HG02943 (cell line): ENCODE data around the gene ATP5PD.

Experiments used
- ATAC-seq: cut with Tn5 transposase; IDR thresholded peaks from one replicate; pipeline ENCODE4 v1.9.1; 2021; ENCODE audit warnings: mild to moderate bottlenecking, low read depth, moderate library complexity; ENCODE audit not compliant: unreplicated experiment

Gene ATP5PD

DNA sequence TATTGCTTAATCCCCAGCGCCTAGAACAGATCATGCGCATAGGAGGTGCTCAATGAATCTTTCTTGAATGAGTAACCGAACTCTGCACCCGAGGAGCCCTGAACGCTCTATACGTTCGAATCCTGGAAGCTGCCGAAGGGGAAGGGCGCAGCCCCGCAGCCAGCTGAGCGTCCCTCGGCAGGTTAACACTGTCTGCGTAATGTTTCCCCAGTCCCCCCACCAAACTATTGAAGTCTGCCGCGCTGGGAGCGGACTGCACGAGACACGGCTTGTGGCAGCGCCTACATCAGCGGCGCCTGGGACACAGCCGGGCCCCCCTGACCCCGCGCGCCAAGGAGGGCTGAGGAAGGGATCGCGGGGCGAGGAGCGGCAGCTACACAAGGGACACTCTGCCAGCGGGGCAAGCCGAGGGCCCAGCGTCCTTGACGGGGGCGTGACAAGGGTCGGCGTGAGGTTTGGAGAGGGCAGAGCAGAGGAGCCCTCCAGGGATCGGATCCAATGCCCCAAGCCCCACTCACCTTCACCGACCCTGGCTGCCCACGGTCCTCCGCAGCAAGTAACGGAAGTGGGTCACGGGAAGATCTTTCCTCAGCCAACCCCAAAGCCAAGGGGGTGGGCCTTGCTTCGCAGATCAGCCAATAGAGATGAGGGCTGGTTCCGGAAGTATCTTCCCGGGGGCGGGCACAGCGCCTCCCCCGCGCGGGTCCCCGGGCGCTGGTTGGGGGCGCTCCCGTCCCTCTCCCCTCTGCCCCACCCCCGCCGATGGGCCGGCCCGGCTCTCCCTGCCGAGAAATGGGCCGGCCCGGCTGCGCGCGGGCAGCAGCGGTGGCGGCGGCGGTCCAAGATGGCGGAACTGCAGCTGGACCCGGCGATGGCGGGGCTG lies at the start of gene ATP5PD, which contains the start of gene KCTD2:
TSS of gene ATP5PD (minus strand) at position 563 of the 883 bp plus-strand sequence. CDS start 4,319 bp downstream, outside the sequence.
TSS of gene KCTD2 (plus strand) at position 819 of the 883 bp plus-strand sequence. CDS start at position 845, 26 bp downstream.
- peak; percentile 93 for ATAC-seq

- no peak for ATAC-seq
Observed at GRCh38 chr17:75096082-75096625, 49.4 kb upstream of the ATP5PD start.

- no peak for ATAC-seq
Observed at GRCh38 chr17:75094871-75095399, 48.2 kb upstream of the ATP5PD start.

GRCh38 chr17:75093548-75094158 lies 46.9 kb upstream of the ATP5PD start:
- no peak for ATAC-seq

DNA sequence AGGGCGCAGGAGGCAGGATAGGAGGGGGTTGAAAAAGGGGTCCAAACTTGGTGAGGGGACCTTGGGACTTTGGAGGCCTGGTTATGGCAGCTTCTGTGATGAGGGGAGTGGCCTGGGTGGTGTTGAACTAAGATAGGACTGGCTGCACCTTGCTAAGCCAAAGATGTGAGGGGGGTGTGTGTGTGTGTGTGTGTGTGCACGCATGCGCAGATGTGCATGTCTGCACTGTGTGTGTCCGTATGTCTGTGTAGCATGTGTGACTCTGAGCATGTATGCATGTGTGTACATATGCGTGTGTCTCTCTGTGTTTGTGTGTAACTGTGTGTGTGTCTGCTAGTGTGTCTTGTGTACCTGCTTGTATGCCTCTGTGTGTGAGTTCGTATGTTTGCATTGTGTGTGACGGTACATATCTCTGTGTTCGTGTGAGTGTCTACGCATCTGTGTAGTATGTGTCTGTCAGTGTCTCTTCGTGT lies 45.1 kb upstream of the ATP5PD start:
- ATAC-seq = no peak

DNA sequence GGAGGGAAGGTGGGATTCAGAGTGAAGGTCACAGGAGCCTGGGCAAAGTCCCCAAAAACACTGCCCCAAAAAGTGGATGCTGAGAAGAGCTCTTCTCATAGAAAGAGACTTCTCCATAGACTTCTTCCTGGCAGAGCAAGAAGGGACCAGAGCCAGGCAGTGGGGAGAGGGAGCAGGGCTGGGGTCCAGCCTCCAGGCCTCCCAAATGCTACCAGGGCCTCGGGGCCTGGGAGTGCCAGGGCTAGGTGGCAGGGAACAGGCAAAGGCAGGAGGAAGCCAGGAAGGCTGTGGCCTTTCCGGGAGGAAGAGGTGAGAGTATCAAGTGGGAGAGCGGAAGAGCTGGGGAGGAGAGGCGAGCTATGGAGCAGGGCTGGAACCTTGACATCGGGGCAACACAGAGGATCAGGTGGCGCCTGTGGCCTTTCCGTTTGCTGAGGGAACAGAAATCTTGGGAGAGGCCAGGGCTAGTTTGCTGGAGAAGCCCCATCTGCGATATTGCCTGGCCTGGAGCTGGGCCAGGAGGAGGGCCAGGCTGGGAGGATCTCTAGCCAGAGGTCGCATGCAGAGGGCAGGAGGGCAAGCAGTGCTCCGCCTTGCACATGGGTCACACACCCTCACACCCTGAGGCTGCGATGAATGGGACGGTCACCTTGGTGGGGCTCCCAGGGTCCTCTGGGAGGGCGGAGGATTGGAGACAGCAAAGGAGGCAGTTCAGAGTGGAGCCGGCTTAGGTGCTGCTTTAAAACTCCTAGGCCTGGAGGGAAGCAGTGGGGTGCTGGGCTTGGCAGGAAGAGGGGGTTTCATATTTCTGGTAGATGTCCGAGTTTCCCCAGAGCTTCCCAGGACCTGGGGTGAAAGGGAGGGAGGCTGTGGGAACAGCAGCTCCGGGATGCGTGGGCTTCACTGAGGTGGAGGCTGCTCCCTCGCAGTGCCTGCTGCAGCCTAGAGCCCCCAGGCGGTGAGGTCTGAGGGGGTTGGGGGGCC lies 44.4 kb upstream of the ATP5PD start:
- no peak for ATAC-seq

DNA sequence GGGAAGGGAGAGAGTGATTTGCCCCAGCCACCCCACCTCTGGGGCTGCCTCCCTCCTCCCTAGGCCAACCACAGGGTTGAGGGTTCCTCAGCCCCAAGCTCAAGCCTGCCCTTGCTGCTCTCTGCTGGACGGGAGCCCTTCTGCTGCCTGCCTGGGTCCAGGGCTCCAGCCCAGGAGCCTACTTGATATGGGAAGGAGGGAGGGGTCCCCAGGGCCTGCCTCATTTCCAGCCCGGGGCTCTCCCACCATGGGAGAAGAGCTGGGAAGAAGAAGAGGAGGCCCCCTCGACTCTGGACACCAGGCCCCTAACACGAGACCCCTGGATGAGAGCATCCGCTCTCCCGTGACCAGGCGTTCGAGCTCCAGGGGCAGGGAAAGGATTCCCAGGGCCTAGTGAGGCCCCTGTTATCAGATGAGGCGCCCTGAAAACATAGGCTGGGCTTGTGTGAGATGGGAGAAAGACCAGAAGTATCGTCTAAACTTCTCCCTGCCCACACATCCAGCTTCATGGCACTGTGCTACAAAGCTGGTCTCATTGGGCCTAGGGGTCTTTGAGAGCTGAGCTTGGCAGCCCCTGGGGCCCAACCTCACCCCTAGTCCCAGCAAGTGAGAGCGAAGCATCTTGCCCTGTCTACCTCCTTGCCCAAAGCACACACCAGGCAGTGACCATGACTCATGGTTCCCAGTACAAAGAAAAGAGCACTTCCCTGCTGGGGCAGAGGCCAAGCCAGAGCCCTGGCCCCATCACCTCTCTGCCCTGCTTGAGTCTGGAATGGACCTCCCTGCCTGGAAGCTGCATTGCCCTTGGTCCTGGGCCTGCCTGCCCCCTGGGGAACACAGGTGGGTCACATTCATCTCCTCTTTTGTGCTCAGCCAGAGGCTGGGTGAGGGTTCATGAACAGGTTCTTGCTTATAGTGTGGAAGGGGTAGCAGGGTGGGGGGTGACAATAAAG lies 42.0 kb upstream of the ATP5PD start:
- ATAC-seq = no peak

- peak; percentile 53 for ATAC-seq
Observed at GRCh38 chr17:75087558-75088453, 41.0 kb upstream of the ATP5PD start, which contains the start of gene SLC16A5. Gene SLC16A5 (plus strand): TSS chr17:75087954. CDS start chr17:75093637, 5,683 bp downstream.

DNA sequence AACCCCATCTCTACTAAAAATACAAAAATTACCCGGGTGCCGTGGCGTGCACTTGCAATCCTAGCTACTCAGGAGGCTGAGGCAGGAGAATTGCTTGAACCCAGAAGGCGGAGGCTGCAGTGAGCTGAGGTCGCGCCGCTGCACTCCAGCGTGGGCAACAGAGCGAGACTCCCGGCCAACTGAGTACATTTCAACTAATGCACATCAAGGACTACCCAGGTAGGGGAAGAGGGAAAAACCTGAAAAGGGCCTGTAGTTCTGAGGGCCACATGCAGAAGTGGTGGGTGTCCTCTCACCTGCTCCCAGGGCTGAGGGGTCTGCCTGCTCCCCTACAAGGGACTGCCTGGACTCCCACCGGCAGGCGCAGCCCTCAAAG lies 40.4 kb upstream of the ATP5PD start:
- ATAC-seq = no peak

DNA sequence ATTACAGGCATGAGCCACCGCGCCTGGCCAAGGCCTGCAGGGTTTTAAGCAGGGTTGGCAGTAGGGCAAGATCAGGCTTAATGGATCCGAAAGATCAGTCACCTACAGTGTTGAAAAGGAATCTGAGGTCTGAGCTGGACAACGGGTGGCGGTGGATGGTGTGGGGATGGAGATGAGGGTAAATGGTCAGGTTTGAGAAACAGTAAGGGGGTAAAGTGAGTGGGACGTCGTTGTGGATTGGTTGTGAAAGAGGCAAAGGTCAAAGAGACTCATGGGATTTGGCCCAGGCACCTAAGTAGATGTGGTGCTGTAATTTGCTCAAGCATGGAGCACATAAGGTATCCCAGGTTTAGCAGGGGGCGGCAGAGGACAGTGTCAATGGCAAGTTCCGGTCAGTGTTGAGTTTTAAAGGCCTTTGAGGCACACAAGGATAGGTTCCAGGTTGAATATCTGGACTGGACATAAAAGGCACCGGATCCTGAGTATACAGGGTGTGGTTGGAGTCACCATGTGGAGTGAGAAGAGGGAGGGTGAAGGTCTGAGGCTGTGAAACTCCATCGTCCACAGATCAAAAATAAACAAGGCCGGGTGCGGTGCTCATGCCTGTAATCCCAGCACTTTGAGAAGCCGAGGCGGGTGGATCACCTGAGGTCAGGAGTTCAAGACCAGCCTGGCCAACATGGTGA lies 39.9 kb upstream of the ATP5PD start:
- ATAC-seq = no peak

DNA sequence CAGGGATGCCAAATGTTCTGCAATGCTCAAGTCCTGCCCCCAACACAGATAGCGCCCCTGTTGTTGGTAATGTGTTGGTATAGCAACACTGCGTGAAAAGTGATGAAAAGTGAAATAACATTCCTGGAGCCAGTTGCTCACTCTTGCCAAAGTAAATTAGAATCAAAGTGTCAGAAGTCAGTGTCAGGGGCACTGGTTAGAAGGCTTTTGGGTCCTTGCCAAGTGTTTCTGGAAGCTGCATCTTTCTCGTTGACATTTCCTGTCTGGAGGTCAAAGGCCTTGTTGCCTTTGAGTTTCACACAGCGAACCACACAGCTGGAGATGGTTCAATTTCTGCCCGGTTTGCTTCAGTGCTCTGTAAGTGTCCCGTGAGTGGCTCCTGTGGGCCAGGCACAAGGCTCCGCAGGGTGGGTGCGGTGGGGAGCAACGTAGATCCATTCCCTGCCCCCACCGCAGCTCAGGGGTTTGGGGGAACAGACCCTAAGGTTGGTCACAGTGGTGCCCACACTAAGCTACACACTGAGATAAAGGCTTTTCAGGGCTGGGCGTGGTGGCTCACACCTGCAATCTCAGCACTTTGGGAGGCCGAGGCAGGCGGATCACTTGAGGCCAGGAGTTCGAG lies 37.4 kb upstream of the ATP5PD start:
- ATAC-seq = no peak

GRCh38 chr17:75082683-75083082 lies 35.9 kb upstream of the ATP5PD start:
- ATAC-seq = no peak

DNA sequence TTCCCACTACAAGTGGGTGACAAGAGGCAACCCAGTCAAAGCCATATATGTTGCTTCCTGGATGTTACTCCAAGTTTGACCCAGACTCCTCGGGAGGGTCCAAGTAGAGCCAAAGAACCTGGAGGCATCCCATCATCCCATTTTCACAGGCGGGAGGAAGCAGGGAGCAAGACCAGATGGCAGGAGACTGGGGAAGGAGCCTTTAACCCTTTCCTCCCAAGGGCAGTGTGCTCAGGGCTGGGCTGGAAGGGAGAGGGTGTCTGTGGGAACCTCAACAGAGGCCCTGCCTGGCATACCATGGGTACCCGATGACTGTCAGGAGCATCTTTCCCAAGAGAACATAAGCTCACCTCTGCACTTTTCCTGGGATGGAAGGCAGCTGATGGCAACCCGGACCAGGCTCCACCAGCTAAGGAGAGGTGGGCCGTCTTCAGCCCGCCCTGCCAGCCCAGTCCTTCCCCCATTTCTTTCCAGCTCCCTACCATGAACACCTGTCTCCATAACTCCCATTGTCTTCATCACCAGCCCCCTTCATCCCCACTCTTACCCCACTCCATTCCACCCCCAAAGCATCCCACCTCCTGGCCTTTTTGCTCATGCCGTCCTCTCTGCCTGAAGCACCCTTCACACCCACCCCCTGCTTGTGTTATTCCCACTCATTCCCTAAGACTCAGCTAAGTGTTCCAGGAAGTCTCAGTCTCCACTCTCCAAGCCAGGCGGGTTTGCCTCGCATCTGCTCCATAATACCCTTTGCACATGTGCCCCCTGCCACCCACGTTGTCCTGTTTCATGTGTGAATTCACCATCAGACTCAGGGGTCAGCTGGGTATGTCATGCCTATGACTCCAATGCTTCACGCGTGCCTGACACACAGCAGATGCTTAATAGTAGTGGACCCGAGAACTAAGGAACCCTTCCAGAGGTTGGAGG lies 35.1 kb upstream of the ATP5PD start:
- no peak for ATAC-seq

DNA sequence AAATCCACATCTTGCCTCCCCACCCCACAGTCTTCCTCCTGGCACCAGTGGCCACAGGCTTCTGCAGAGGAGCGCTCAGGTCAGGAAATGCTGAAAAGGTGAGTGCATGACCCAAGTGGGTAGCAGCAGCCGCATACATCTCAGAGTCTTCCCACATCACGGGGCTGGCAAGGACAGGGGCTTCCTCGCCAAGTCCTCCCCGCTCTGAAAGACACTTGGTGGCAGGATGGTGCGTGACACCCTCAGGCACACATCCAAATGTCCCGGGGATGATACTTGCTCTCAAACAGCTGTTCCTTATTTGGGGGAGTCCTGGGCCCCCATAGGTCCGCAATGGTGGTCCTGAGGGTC lies 32.2 kb upstream of the ATP5PD start:
- no peak for ATAC-seq

DNA sequence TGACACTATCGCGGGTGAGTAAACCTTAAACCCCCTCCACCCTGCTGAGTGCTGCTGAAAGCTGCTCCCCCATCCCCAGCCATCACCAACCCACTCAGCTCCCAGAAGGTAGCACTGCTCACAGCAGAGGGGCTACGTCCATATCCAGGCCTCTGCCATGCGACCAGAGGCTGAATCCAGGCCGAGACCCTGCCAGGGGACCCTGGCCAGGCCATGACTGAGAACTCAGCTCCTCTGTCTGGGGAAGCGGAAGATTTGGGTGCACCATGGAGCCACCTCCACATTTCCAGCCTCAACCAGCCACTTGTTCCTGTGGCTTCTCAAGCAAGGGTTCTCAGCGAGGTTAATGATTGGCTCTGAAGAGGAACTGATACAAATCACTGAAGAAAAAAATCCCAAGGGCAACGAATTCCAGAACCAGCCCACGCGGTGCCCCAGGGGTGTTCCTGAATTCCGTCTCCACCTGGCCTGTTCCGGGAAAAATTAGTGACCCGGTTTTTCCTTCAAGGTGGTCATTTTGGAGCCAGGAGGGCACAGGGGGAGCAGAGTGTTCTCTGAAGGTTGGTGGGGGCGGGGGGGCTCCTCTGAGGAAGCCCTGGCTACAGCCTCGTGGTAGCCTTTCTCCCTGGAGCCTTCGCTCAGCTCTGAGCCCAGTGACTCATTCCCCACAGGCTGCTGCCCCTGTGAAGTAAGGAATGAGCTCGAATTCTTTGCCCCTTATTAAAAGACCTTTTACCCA lies 31.7 kb upstream of the ATP5PD start:
- ATAC-seq = no peak
